OCI-LY3 (cell line): ENCODE results near the gene SLC38A10.

Experiments used
- H2AFZ ChIP-seq: fragments of 200-600, 300-600 bp; shearing (Covaris generic); 2 replicates; pipeline ENCODE4 v1.6.0; 2014; ENCODE audit warnings: antibody characterized with exemption, low read depth, low read length
- H3K27ac ChIP-seq: fragments of 200-600, 300-600 bp; sonication (generic); 2 replicates; pipeline ENCODE4 v1.5.1; 2014; ENCODE audit warnings: mild to moderate bottlenecking, low read length, moderate library complexity, mixed read lengths
- H3K27me3 ChIP-seq: fragments of 200-600, 300-600 bp; sonication (generic); 2 replicates; pipeline ENCODE4 v1.6.1; 2014; ENCODE audit warnings: low read depth, low read length, mixed read lengths
- H3K36me3 ChIP-seq: fragments of 200-600, 300-600 bp; sonication (generic); replicated peaks from 2 replicates; pipeline ENCODE3; 2014; ENCODE audit warnings: low read depth, low read length, mixed read lengths
- H3K4me1 ChIP-seq: fragments of 300-600, 200-600 bp; sonication (generic); 2 replicates; pipeline ENCODE4 v1.6.1; 2014; ENCODE audit warnings: low read length, mixed read lengths
- H3K4me2 ChIP-seq: fragments of 200-600, 300-600 bp; sonication (generic); 2 replicates; pipeline ENCODE4 v1.6.1; 2014; ENCODE audit warnings: low read length, mixed read lengths
- H3K4me3 ChIP-seq: fragments of 300-600, 200-600 bp; sonication (generic); 2 replicates; pipeline ENCODE4 v1.5.1; 2014; ENCODE audit warnings: antibody characterized with exemption, mild to moderate bottlenecking, low read length, moderate library complexity
- H3K79me2 ChIP-seq: fragments of 300-600, 200-600 bp; shearing (Covaris generic); 2 replicates; pipeline ENCODE4 v1.6.1; 2014; ENCODE audit warnings: mild to moderate bottlenecking, low read length, mixed read lengths
- H3K9ac ChIP-seq: fragments of 300-600, 200-600 bp; shearing (Covaris generic); 2 replicates; pipeline ENCODE4 v1.6.0; 2014; ENCODE audit warnings: mild to moderate bottlenecking, low read length, moderate library complexity
- H3K9me3 ChIP-seq: fragments of 200-600, 300-600 bp; shearing (Covaris generic); 2 replicates; pipeline ENCODE4 v1.6.1; 2014; ENCODE audit warnings: low read length, mixed read lengths; ENCODE audit not compliant: insufficient read depth
- H4K20me1 ChIP-seq: fragments of 200-600, 300-600 bp; sonication (generic); 2 replicates; pipeline ENCODE4 v1.6.1; 2016; ENCODE audit warnings: low read length, mixed read lengths; ENCODE audit not compliant: insufficient read depth
- CTCF ChIP-seq: fragments of 200-600, 300-600 bp; sonication (generic); IDR thresholded peaks from 2 replicates; pipeline ENCODE4 v1.5.1; 2014; ENCODE audit warnings: antibody characterized with exemption, low read length, low read depth
- EZH2phosphoT487 ChIP-seq: fragments of 200-600 bp; shearing (Covaris generic); IDR thresholded peaks from 2 replicates; pipeline ENCODE4 v1.6.1; 2018; ENCODE audit warnings: antibody characterized with exemption, mixed run types, low read depth

Gene SLC38A10

GRCh38 chr17:81238490-81238814 lies 56.7 kb downstream of the SLC38A10 start:
- no peak for TF ChIP-seq CTCF
- no peak for TF ChIP-seq EZH2phosphoT487
- H3K27me3 ChIP-seq, result no peaks in the 10 kb centered on the region
- H3K9ac ChIP-seq, result peak overlapping the region; percentile 71
- H3K27ac ChIP-seq, result no peak overlapping the region
- H3K4me1 ChIP-seq, result peaks cover 23% of the 10 kb centered on the region
- H2AFZ ChIP-seq, result no peak overlapping the region
- H3K4me3 ChIP-seq, result peak overlapping the region; percentile 92
- peaks cover 18% of the 10 kb centered on the region for H3K36me3 ChIP-seq
- peak overlapping the region; percentile 94 for H3K4me2 ChIP-seq
- no peaks in the 10 kb centered on the region for H3K9me3 ChIP-seq
- 0 out of 2 replicates have a peak, but pooled peaks cover 4% of the 10 kb centered on the region for H4K20me1 ChIP-seq
- H3K79me2 ChIP-seq, result peaks cover 41% of the 10 kb centered on the region

GRCh38 chr17:81237591-81238489 lies 57.3 kb downstream of the SLC38A10 start:
- no peaks in the 10 kb centered on the region for H3K27me3 ChIP-seq
- H3K36me3 ChIP-seq, result peaks cover 18% of the 10 kb centered on the region
- peaks cover 23% of the 10 kb centered on the region for H3K4me1 ChIP-seq
- peaks cover 41% of the 10 kb centered on the region for H3K79me2 ChIP-seq
- peak overlapping the region; percentile 94 for H3K4me2 ChIP-seq
- H2AFZ ChIP-seq, result no peak overlapping the region
- no peak overlapping the region for H3K27ac ChIP-seq
- peak overlapping the region; percentile 92 for H3K4me3 ChIP-seq
- H4K20me1 ChIP-seq, result 0 out of 2 replicates have a peak, but pooled peaks cover 4% of the 10 kb centered on the region
- H3K9me3 ChIP-seq, result no peaks in the 10 kb centered on the region
- TF ChIP-seq EZH2phosphoT487 (no peak), CTCF (no peak)
- peak overlapping the region; percentile 71 for H3K9ac ChIP-seq

- TF ChIP-seq EZH2phosphoT487, result no peak
- TF ChIP-seq CTCF, result no peak
- no peak overlapping the region for H3K4me3 ChIP-seq
- H3K79me2 ChIP-seq, result peaks cover 37% of the 10 kb centered on the region
- H4K20me1 ChIP-seq, result 0 out of 2 replicates have a peak, but pooled peaks cover under 1% of the 10 kb centered on the region
- H3K27me3 ChIP-seq, result no peaks in the 10 kb centered on the region
- H3K4me2 ChIP-seq, result no peak overlapping the region
- H3K9me3 ChIP-seq, result no peaks in the 10 kb centered on the region
- H2AFZ ChIP-seq, result no peak overlapping the region
- H3K36me3 ChIP-seq, result peaks cover 13% of the 10 kb centered on the region
- H3K4me1 ChIP-seq, result peaks cover 23% of the 10 kb centered on the region
- H3K9ac ChIP-seq, result no peak overlapping the region
- no peak overlapping the region for H3K27ac ChIP-seq
Observed at GRCh38 chr17:81236784-81237183, 58.3 kb downstream of the SLC38A10 start.

GRCh38 chr17:81235822-81236740 lies 59.0 kb downstream of the SLC38A10 start:
- H4K20me1 ChIP-seq, result no peaks in the 10 kb centered on the region
- no peak overlapping the region for H3K4me2 ChIP-seq
- no peak overlapping the region for H3K9ac ChIP-seq
- peaks cover 20% of the 10 kb centered on the region for H3K4me1 ChIP-seq
- no peak overlapping the region for H3K27ac ChIP-seq
- no peak for TF ChIP-seq CTCF
- TF ChIP-seq EZH2phosphoT487, result no peak
- no peak overlapping the region for H2AFZ ChIP-seq
- H3K79me2 ChIP-seq, result peaks cover 32% of the 10 kb centered on the region
- H3K27me3 ChIP-seq, result no peaks in the 10 kb centered on the region
- no peak overlapping the region for H3K4me3 ChIP-seq
- no peaks in the 10 kb centered on the region for H3K9me3 ChIP-seq
- peaks cover 13% of the 10 kb centered on the region for H3K36me3 ChIP-seq
